GM18867 (cell line): ENCODE data around the gene BMPR1B.
"Not testable (repeated sequence)": the region's sequence is repeated elsewhere in the genome, so short reads cannot be mapped to it uniquely, and the experiment has no call there.

Experiments
- ATAC-seq: cut with Tn5 transposase; IDR thresholded peaks from one replicate; pipeline ENCODE4 v1.9.1; 2021; ENCODE audit warnings: mild to moderate bottlenecking, moderate library complexity; ENCODE audit not compliant: unreplicated experiment

Gene BMPR1B

DNA sequence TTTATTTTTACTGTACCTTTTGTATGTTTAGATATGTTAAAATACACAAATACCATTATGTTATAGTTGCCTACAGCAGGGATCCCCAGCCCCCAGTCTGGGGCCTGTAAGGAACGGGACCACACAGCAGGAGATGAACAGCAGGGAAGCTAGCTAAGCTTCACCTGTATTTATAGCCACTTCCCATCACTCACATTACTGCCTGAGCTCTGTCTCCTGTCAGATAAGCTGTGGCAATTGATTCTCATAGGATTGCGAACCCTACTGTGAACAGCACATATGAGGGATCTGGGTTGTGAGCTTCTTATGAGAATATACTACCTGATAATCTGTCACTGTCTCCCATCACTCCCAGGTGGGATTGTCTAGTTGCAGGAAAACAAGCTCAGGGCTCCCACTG, 73.9 kb downstream of the BMPR1B start:
- ATAC-seq: no peak

DNA sequence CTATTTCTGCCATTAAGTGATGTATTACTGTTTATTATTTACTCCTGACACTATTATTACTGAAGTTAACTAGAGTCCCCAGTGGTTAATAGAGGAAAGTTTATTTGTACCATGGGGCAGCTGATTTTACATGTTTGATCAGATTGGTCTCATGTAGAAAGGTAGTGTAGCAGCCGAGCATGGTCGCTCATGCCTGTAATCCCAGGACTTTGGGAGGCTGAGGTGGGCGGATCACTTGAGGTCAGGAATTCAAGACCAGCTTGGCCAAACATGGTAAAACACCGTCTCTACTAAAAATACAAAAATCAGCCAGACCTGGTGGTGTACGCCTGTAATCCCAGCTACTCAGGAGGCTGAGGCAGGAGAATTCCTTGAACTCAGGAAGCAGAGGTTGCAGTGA, 74.6 kb downstream of the BMPR1B start:
- not testable (repeated sequence) for ATAC-seq

DNA sequence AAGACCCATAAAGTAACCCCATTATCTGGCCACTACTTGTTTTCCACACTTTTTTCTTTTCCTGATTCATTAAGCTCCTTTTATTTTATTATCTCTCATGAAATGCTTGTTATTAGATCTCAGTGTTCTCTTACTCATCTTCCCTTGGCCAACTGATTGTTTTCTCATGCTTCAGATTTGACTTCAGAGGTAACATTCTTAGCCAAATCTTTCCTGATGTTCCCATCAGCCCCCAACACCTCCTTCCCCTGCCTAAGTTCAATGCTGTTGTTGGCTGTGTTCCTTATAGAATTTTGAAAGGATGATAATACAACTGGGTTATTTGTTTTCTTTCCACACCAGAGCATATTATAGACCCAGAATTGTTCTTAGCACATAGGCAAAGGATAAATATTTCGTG, 75.6 kb downstream of the BMPR1B start:
- ATAC-seq: no peak

DNA sequence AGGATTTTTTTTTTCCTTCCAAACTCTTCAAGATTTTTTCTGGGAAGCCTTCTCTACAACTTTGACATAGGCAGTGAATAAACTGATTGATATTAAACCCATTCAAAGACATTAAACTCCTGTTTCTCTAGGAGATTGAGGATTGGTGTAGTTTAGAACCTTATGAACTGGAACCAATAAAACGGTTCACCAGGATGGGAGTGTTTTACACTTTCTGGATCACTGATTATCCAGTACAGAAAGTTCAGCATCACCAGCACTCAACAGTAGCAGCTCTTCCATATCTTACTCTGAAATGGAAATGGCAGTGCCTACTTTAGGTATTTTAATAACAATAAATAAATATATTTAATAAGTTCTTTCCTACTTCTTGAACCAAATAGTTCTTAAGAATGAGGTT, 76.7 kb downstream of the BMPR1B start:
- ATAC-seq: no peak

DNA sequence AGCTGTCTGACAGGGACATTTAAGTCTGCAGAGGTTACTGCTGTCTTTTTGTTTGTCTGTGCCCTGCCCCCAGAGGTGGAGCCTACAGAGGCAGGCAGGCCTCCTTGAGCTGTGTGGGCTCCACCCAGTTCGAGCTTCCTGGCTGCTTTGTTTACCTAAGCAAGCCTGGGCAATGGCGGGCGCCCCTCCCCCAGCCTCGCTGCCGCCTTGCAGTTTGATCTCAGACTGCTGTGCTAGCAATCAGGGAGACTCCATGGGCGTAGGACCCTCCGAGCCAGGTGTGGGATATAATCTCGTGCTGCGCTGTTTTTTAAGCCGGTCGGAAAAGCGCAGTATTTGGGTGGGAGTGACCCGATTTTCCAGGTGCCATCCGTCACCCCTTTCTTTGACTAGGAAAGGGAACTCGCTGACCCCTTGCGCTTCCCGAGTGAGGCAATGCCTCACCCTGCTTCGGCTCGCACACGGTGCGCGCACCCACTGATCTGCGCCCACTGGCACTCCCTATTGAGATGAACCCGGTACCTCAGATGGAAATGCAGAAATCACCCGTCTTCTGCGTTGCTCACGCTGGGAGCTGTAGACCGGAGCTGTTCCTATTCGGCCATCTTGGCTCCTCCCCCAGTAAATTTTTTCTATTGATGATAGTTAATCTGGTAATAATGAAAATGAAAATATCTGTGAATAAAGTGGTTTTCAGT, 83.6 kb downstream of the BMPR1B start:
- ATAC-seq: not testable (repeated sequence)

DNA sequence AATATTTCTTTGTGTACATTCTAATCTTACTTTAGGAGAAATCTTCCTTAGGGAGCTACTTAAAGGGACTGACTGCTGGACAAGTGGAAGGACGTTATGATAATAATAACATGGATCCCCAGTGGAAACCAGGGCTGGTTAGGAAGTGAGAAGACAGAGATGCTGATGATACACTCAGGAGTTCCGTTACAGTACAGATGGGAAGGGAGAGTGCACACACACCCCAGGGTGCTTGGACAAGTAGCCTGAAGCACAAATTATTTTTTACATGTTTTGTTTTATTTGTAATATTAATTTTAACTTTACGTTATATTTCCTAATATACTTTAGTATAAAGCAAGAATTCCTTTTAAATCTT, 84.1 kb downstream of the BMPR1B start:
- no peak for ATAC-seq

DNA sequence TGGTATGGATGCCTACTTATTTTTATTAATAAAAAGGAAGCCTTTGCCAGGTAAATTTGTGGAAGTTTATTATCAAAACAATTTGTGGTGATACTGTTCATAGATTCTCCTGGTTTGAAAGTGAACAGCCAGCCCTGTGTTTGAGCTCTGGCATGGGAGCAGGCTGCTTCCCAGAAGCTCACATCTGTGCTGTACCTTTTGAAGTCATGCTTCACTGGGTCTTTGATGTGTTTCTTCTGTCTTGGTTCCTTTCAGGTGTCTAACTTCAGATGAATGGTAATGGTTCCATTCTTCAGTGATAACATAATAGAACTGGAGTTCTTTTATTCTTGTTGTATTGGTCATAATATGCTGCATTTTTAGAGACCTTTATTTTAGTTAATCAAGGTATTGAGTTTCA, 85.5 kb downstream of the BMPR1B start:
- ATAC-seq: no peak

DNA sequence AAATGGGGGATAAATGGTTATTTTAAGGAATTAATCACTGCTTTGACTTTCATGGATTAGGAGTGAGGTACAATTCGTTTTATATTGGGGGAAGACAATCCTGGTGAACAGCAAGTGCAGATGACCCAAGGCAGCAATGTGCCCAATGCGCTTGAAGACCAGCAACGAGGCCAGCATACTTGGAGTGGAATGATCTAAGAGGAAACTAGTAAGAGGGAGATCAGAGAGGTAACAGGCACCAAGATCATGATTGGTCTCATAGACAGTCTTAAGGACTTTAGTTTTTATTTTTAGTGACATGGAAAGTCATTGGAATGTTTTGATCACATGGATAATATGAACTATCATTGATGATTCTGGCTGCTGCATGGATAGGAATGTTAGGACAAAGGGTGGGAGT, 90.6 kb downstream of the BMPR1B start:
- no peak for ATAC-seq

DNA sequence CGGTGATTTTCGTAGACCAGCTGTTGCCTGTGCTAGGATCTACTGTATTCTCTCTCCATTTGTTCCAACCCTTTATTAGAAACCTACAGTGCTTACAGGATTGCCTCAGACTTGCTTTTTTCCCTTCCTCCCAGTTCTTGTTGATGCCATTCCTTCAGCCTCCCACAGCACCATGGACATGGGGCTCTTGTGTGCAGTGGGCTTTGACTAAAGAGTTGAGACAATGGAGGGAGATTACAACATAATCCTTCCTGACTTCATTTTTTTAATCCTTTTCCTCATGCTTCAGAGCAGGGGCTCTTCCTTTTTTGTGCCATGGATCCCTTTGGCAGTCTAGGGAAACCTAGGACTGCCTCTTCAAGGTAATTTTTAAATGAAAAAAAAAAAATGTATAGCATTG, 92.1 kb downstream of the BMPR1B start:
- no peak for ATAC-seq

DNA sequence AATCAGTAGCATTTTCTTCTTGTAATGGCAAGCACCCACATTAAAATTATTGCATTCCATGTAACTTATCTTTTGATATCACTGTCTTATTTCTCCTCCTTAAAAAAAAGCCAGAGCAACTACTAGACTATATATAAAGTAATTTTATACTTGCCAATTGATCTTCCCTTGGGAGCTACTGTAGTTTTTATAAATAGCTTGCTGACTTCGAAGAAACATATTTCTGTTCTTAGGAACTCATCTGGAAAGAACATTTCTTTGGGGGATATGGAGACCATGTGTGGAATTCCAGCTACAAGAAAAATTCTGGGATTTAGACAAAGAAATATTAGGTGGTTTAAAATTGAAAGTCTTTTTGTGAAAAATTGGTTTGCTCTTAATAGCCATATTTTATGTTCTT, 94.9 kb downstream of the BMPR1B start:
- no peak for ATAC-seq

DNA sequence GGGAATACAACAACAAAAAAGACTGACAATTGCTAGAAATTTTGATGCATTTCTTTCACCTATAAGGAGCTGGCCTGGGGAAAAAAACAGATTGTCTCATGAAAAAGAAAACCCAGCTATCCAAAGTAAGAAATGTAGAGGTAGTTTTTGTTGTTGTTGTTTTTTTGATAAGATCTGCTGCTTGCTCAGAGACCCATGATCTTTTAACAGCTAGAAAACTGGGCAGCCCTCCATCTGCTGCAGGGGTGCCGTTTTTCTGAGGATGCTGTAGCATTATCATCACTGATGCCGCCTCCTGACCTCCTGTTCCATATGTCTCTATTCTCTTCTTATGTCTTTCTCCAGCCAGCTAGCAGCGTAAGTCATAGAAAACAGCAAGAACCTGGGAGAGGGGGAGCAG, 98.3 kb downstream of the BMPR1B start:
- no peak for ATAC-seq

DNA sequence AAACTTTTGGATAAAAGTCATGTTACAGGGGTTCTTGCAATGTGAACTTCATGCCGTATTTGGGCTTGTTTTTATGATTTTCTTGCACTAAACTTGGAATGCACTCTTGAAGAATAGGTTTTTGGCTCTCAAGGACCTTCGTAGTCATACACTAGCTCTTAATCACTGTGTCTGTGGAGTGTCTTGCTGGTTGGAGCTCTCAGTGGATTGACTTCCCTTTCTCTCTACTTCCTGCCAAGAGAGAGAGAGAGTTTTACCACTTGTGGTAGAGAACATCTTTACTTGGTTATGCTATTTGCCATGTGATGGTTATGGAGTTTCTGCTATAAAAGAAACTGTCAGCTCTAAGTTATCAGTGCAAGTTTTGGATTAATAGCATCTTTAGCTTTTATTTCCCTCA, 112.4 kb downstream of the BMPR1B start:
- ATAC-seq: no peak

DNA sequence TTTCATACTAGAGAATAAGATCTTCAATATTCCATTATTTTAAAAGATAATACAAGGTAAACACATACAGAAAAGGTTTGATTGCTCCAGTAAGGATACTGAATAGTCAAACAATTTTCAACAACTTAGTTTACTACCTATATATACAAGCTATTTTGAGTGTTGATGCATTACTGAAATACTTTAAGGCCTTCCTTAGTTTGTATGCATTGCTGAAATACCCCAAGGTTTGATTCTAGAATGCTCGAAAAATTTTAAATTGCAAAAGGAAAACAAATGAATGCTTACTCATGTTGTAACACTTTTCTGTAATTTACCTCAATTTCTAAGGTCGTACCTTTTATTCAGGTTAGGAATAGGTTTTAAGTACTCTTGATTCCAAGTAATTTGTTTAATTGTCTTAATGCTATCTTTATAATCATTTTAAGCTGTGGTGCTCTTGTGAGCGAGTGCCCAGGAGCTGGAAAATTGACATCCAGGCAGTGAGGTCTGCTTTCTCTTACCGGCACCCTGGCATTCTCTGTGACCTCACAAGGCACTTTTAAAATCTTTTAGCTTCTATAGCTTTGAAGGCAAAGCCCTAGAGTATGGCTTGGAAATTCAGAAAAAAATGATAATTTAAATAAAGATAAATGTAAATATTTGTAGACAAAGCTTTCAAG, 114.0 kb downstream of the BMPR1B start:
- ATAC-seq: no peak

DNA sequence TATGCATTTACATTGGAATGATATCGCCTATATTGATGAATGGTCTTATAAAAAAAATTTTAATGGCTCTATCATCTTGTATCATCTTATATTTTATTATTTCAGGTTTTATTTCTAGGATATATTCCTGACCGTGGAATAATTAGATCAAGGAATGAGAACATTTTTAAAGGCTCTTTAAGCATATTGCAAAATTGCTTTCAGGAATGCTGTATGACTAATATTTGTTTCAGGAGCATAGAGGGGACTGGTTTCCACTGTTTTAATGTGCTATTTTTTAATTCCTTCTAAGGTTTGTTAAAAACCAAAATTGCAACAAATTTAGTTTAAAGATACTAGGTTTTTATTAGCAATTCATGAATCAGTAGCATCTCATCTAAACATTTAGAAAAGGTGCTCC, 120.2 kb downstream of the BMPR1B start:
- no peak for ATAC-seq

DNA sequence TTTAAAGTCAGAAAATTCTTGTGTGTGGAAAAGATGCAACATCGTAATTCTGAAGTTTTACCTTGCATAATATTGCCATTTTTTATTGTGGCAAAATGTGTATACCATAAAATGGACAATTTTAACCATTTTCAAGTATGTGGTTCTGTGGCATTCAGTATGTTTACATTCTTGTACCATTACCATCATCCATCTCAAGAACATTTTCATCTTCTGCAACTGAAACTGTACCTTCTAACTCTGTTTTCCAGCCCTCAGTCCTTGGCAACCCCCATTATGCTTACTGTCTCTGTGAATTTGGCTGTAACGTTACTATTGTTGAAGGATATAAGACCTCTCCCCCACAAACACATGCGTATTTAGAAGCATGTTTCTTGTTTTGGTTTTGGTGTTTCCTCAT, 123.2 kb downstream of the BMPR1B start:
- no peak for ATAC-seq

DNA sequence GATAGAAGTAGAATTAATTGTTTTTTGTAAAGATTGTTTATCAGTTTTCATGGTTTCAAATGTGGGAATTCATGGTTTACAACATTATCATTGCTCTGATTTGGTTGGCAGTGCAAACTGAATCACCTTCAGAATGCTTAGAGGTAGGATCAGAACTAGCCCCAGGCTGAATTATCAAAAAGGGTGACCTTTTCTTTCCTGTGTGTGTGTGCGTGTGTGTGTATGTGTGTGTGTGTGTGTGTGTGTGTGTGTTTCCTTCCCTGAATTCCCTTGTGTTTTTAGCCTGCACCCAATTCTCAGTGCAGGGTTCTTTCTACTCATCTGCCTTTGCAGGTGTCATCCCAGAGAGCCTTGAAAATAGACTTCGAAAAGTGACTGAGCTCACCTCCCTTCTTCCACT, 125.0 kb downstream of the BMPR1B start:
- ATAC-seq: no peak

DNA sequence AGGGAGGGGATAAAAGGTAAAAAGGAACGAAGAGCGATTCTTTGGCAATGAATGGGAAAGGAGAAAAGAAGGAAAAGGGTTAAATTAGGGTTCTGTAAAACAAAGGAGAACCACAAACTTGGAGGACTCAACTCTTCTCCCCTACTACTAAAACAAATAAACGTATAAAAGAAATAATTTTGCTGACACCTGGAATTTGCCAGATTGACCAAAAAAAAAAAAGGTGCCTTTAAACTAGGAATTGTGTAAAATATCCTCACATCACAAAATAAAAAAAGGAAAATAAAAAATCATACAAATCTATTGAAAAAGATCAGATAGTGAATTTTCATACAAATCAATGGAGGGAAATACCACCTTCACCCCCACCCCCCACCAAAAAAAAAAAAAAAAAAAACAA, 129.3 kb downstream of the BMPR1B start:
- ATAC-seq: no peak

DNA sequence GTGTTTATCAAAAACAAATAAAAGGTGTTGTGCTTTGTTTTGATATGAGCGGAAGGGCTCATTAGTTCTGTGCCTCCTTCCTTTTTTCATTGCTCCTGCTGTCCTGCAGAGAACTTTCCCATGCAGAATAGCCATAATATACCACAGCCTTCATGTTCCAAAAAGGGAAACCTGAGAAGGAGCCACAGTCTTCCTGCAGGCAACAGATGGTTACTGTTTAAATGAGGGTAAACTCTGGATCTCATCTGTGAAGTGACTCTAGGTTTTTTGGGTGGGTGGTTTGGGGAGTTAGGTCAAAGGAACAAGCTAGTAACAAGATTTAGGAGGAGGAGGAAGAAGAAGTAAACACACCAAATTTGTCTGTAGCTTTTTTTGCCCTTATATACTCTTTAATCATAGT, 131.8 kb downstream of the BMPR1B start:
- ATAC-seq: no peak

DNA sequence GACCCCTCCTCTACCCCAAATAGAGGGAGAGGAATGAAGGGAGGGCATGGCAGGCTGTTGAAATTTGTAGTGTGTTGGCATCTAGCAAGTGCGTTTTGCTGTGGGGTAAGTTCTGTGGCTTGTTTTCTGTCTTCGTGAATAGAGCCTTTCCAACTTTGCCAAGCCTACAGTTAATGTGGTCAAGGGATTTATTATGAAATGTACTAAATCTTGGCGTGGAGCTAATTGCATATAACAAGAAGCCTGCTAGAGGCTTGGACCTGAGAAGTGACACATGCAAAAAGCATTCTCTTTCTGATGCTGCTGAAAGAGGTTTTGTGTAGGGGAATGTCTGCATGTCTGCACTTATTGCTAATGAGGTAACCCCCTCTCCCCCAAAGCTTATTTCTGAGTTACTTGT, 132.2 kb downstream of the BMPR1B start:
- no peak for ATAC-seq

DNA sequence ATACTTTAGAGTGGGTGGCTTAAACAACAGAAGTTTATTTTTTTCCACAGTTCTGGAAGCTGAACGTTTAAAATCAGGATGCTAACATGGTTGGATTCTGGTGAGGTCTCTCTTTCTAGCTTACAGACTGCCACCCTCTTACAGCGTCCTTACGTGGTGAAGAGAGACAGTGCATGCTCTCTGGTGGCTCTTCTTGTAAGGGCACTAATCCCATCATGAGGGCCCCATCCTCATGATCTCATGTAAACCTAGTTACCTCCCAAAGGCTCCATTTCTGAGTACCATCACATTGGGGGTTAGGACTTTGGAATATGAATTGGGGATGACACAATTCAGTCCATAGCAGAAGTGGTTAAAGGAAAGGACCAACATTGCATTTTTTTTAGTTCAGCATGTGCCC, 132.8 kb downstream of the BMPR1B start:
- no peak for ATAC-seq

DNA sequence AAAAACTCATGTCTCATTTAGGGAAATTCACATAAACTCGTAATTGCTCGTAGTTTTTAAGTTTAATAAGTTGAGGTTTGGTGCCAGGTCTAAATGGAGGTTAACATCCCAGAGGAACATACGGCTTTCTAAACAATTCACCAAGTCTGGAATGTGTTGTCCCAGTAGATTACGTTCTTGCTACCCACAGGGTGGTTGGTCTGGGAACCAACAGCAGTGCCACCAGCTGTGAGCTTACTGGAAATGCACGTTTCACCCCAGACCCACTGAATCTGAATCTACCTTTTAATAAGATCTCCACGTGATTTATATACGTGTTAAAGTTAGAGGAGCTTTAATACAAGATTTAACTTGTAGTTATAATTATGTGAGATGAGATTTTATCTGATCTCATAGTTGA, 134.3 kb downstream of the BMPR1B start:
- no peak for ATAC-seq

DNA sequence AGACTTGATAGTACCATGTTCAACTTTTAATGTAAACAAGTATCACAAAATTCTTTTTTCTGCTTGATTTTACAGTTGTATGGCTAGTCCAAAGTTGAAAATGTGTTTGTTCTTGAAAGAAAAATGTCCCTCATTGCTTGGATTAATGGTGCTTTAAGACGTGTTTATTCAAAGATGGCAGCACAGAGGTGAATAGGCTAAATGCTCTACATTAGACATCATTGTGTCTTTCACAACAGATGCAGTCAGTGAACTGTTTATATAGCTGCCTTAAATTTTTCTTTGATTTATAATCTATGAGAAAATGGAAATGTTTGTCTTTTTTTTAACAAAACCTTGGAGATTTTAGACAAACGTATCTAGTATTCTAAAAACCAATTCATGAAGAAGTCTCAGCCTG, 137.3 kb downstream of the BMPR1B start:
- ATAC-seq: no peak

DNA sequence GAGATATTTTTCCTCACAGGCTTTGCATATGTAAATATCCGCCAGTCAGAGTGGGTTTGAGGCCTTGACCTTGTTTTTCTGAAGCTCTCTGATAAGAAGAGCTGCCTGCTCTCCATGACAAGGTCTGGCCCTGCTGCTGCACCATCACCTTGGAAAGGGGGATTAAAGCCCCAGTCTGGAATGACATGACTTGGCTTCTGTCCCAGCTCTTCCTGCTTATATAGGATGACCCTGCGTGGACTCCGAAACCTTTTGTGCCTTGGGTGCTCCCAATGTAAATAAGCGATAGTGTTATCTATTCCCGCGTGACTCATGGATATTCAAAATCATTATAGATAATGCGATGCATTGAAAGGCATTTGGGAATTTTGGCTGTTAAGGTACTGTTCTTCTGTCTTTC, 139.3 kb downstream of the BMPR1B start:
- ATAC-seq: no peak
